Colonic mucosa (tissue), 4 donors: ENCODE data around the gene ANXA9. TPM values are rescaled to one million over a fixed set of nuclear protein-coding genes. Genes with fewer than 3 reads are reported as not detected.

Experiments
- DNase-seq: peaks from one replicate; pipeline ENCODE4 v3.0.0-alpha.2; 2020
- H3K27ac ChIP-seq: fragments of 200-600 bp; one replicate; pipeline ENCODE4 v1.8.0; 2021
- H3K27me3 ChIP-seq: fragments of 200-600 bp; one replicate; pipeline ENCODE4 v1.8.0; 2021
- H3K36me3 ChIP-seq: fragments of 200-600 bp; one replicate; pipeline ENCODE4 v1.8.0; 2021
- H3K4me1 ChIP-seq: fragments of 200-600 bp; one replicate; pipeline ENCODE4 v1.8.0; 2021; ENCODE audit warnings: mild to moderate bottlenecking
- H3K4me3 ChIP-seq: fragments of 200-600 bp; one replicate; pipeline ENCODE4 v1.8.0; 2021
- H3K9ac ChIP-seq, 2 donors: one replicate each; pipeline ENCODE4 v1.7.0; 2013; ENCODE audit warnings: control low read depth in 2 of 2, low read depth in 2 of 2, low read length in 2 of 2
- H3K9me3 ChIP-seq: fragments of 200-600 bp; one replicate; pipeline ENCODE4 v1.8.0; 2021
- CTCF ChIP-seq: fragments of 200-600 bp; IDR thresholded peaks from one replicate; pipeline ENCODE4 v1.8.0; 2022; ENCODE audit warnings: antibody characterized with exemption, mild to moderate bottlenecking
- intact Hi-C: fragments of 100-400 bp; cut with DNase I; formaldehyde crosslinking; loops from one replicate; pipeline ENCODE4 v1.14.1; 2022
- total RNA-seq, 2 donors: library from RNA; stranded (reverse); fragmentation: NEBNext Ultra II Directional in 1 of 2; extraction: Animal tissue kit (Norgen Biotek cat#: 25700) in 1 of 2; gene quantifications; one replicate each; pipeline ENCODE4 v1.2.1, GENCODE V29; 2021
- donor health status: healthy.
- donor health status: DM: no; HTN: no; CAD: no.
- donor health status: DM: no; HTN: no; CAD: no.

Gene ANXA9
- total RNA-seq, 2 donors from 2014 or later: 0.40 to 0.53 TPM

DNA sequence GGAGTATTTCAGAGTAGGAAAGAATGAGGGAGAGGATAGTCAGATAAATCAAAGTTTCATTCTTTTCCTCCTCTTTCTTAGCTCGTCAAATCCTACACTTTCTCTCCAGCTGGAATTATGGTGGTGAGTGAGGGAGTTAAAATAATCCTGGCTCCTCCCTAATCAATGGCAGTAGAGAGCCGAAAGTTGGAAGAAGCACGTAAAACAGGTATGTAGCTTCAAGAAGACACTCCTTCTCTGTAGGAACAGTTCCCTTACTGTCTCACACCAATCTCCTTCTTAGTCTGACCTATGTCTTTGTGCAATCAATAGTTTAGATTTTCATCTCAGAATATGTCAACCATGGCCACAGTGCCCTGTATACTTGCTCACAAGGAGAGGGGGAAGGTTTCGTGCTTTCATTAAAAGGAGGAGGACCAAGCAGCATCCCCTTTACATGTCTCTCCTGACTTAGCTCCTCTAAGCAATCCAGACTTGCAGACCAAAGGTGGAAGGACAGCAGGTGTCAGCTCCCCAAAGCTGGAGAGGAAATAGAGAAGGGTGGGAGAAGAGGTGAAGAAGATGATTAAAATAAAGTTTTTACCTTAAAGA lies 23.7 kb downstream of the ANXA9 start:
- peak overlapping the region; percentile 91 for H3K27ac ChIP-seq
- no peaks in the 10 kb centered on the region for H3K9me3 ChIP-seq
- peak overlapping the region; percentile 38 for H3K4me3 ChIP-seq
- no peaks in the 10 kb centered on the region for H3K36me3 ChIP-seq
- intact Hi-C loops: loop anchor here (5.0 kb wide), 1 partner anchor 51 kb away; the partner anchor contains the start of gene CDC42SE1
- H3K9ac ChIP-seq: peak overlapping the region; percentile 82 to 92
- no peaks in the 10 kb centered on the region for H3K27me3 ChIP-seq
- DNase-seq: no peak
- TF ChIP-seq CTCF: no peak
- peaks cover 10% of the 10 kb centered on the region for H3K4me1 ChIP-seq

DNA sequence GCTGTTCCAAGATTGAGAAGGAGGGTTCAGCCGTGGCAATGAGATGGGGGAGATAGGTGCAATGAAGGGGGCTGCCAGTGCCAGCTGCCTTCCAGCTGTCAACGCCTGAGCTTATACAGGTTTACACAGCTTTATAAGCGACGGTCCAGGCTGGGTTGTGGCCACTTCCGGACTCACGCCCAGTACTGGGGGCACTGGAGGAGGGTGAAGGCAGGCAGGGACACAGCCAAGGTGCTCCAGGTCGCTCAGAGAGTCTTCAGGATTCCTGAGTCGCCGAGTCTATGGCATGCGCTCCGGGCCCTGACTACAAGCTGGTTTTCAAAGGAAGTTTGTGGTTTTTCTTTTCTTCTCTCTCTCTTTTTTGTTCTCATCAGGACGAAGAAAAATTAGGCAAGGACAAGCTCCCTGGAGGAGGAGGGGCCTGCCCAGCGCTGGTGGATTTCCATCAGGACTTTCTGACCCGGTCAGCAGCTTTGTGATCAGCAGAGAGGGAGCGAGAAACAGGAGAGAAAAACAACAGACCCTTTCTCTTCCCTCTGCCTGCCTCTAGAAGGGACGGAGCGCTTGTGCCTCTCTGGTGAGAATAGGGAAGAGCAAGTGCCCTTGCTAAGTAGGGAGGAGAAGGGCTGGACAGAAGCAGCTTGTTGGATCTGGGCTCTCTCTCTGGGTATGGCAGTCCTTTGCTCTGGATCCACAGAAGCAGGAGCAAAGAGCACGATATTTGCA lies 24.4 kb downstream of the ANXA9 start, which contains the start of gene MINDY1:
TSS of gene MINDY1 (minus strand) at position 576 of the 726 bp plus-strand sequence. CDS start 4,285 bp downstream, outside the sequence.
- Histone ChIP-seq H3K36me3 (no peaks in the 10 kb centered on the region), H3K4me3 (peak within 1 kb of the TSS; percentile 56), H3K27me3 (no peaks in the 10 kb centered on the region), H3K4me1 (peaks cover 10% of the 10 kb centered on the region), H3K9ac (peak within 1 kb of the TSS; percentile 82 to 92), H3K27ac (peak within 1 kb of the TSS; percentile 91), H3K9me3 (no peaks in the 10 kb centered on the region)
- peak; percentile 34 for TF ChIP-seq CTCF
- DNase-seq: peak; percentile 89
- intact Hi-C loops: loop anchor here (5.0 kb wide), 1 partner anchor 51 kb away; the partner anchor contains the start of gene CDC42SE1

GRCh38 chr1:151007853-151008243 lies 25.8 kb downstream of the ANXA9 start:
- peaks cover 10% of the 10 kb centered on the region for H3K4me1 ChIP-seq
- intact Hi-C loops: loop anchor here (5.0 kb wide), 1 partner anchor 49 kb away; the partner anchor contains the start of gene CDC42SE1
- H3K4me3 ChIP-seq: peak overlapping the region; percentile 56

DNA sequence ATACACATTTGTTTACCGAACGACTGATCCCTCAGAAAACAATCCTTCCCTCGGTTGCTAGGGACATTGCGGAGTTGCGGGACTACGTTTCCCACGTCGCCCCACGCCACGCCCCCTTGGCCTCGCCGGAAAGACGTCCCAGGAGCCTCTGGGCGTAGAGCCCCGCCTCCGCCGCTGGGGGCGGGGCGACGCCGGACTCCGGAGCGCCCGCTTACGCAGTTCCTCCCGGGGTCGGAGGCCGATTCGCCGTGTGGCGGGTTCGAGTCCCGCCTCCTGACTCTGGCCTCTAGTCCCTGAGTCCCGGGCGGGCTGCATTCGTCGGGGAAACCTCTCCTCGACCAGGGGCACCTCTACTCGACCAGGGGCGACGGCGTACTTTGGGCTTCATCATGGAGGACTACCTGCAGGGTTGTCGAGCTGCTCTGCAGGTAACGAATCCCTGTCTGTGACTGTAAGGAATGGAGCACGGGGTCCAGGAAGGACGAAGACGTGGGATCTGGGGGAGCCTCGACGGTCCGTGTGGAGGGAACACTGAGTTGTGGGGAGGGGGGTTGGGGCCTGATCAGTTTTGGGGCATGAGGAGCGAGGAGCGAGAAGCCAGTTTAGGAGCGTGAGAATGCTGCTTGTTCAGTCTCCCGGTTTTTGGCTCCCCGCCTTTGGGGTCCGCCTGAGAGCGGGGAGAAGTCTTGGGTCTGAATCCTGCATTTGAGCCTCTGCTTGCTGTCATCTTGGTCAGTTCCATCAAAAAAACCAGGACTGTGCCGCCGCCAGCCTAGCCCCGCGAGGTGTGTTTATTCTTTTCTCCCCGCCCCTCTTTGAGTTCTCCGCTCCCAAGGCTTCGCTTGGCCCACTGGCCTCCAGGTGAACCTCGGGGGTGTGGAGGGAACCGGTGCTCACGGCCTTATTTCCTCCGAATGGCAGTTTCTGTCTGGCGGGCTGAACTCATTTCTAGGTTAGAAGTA lies 26.4 kb downstream of the ANXA9 start, which contains the start of gene PRUNE1:
TSS of gene PRUNE1 (plus strand) at position 206 of the 962 bp plus-strand sequence. CDS start at position 390, 184 bp downstream.
- peak within 1 kb of the TSS; percentile 56 for H3K4me3 ChIP-seq
- peaks cover 10% of the 10 kb centered on the region for H3K4me1 ChIP-seq
- H3K9ac ChIP-seq: peak within 1 kb of the TSS; percentile 70 to 92
- no peaks in the 10 kb centered on the region for H3K9me3 ChIP-seq
- peak; percentile 98 for DNase-seq
- no peaks in the 10 kb centered on the region for H3K27me3 ChIP-seq
- TF ChIP-seq CTCF: no peak
- peak within 1 kb of the TSS; percentile 91 for H3K27ac ChIP-seq
- intact Hi-C loops: loop anchor here (5.0 kb wide), 1 partner anchor 49 kb away; the partner anchor contains the start of gene CDC42SE1
- H3K36me3 ChIP-seq: no peaks in the 10 kb centered on the region

More at GRCh38 chr1:151007853-151008243, 25.8 kb downstream of the ANXA9 start:
- TF ChIP-seq CTCF: no peak
- no peaks in the 10 kb centered on the region for H3K27me3 ChIP-seq
- peak overlapping the region; percentile 91 for H3K27ac ChIP-seq
- peak overlapping the region; percentile 31 to 92 for H3K9ac ChIP-seq
- no peaks in the 10 kb centered on the region for H3K36me3 ChIP-seq
- DNase-seq: no peak
- no peaks in the 10 kb centered on the region for H3K9me3 ChIP-seq
